Activated CD4-positive, alpha-beta T cell treated with anti-CD3 and anti-CD28 coated beads, Interleukin-2, Interleukin-4, amounts not matched to agents 100 ng/mL and 50 ng/mL, durations not matched to agents 16 hours and 8 hours (primary cell): ENCODE measurements around the gene HAVCR2.

Source experiments
- DNase-seq: peaks from one replicate; pipeline ENCODE4 v3.0.0-alpha.2; 2020; ENCODE audit warnings: low spot score

Gene HAVCR2

GRCh38 chr5:157045601-157046000 is 63.2 kb downstream of the HAVCR2 start:
- DNase-seq = no peak

DNA sequence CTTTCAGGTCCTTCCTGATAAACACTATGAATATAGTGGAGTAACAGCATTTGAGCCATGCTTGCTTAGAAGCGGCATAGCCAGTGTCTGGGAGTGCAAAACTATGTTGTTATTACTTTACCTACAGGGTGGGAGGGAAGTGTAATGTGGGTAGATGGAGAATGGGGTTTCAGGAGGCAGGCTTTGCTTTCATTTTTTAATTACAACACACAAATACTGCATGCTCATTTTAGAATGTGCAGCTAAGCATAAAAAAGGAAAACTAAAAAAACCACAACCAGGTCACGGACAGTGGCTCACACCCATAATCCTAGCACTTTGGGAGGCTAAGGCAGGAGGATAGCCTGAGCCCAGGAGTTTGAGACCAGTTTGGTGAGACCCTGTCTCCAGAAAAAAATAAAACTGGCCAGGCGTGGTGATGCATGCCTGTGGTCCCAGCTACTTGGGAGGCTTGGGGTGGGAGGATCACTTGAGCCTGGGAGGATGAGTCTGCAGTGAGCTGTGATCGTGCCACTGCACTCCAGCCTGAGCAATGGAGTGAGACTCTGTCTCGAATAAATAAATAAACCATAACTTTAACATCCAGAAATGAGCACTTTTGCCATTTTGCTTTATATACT is 70.2 kb downstream of the HAVCR2 start:
- no peak for DNase-seq
